HG03571 (cell line): ENCODE results near the gene GUCY1B1.

ENCODE experiments used
- ATAC-seq: cut with Tn5 transposase; IDR thresholded peaks from one replicate; pipeline ENCODE4 v1.9.1; 2021; ENCODE audit not compliant: unreplicated experiment

GUCY1B1 gene

GRCh38 chr4:155855897-155856296, 97.1 kb downstream of the GUCY1B1 start:
- no peak for ATAC-seq
